HG02588 (cell line): Measurements from ENCODE around the gene POTEI.
"Not testable (repeated sequence)": the region's sequence is repeated elsewhere in the genome, so short reads cannot be mapped to it uniquely, and the experiment has no call there.

Experiments used
- ATAC-seq: cut with Tn5 transposase; IDR thresholded peaks from one replicate; pipeline ENCODE4 v1.9.1; 2021; ENCODE audit warnings: mild to moderate bottlenecking, moderate library complexity; ENCODE audit not compliant: unreplicated experiment

The POTEI gene

GRCh38 chr2:130509228-130509627, at the start of gene POTEI:
TSS of gene POTEI (minus strand) at chr2:130509328. CDS start at chr2:130509235, 93 bp downstream.
- not testable (repeated sequence) for ATAC-seq

GRCh38 chr2:130556441-130556840, 47.3 kb upstream of the POTEI start:
- ATAC-seq = not testable (repeated sequence)

- not testable (repeated sequence) for ATAC-seq
Measured at GRCh38 chr2:130554178-130554577, 45.0 kb upstream of the POTEI start.

DNA sequence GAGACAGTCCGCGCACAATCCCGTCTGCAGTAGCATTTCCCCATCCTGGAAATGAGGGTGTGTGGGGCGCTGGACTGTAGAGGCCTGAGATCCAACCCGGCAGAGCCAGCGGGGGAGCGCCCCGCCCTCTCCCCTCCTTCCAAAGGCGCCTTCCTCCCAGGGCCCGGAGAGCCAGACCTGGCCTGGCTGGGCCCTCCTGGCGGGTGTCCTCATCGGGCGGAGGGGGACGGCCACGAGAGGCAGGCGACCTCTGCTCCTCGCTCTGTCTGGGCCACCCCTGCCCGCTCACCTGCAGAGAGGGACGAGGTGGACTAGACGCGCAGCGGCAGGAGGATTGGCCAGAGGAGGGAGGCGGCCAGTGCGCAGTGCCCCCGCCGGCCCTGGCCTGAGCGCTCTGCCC, 40.3 kb upstream of the POTEI start:
- ATAC-seq = not testable (repeated sequence)

DNA sequence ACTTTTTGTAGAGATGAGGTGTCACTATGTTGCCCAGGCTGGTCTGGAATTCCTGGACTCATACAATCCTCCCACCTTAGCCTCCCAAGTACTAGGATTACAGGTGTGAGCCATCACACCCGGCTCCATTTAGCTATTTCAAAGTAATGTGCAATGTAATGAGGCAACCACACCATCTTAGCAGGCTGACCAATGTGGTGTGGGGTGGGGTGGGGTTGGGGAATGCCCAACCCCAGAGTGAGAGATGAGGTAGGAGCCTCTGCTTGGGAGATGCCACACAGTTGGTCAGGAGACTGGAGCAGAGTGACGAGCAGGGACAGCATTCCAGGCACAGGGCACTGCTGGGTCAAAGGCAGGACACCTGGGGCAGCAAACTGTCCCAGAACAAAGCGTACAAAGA, 39.3 kb upstream of the POTEI start:
- not testable (repeated sequence) for ATAC-seq

GRCh38 chr2:130544978-130545377, 35.9 kb upstream of the POTEI start:
- not testable (repeated sequence) for ATAC-seq

DNA sequence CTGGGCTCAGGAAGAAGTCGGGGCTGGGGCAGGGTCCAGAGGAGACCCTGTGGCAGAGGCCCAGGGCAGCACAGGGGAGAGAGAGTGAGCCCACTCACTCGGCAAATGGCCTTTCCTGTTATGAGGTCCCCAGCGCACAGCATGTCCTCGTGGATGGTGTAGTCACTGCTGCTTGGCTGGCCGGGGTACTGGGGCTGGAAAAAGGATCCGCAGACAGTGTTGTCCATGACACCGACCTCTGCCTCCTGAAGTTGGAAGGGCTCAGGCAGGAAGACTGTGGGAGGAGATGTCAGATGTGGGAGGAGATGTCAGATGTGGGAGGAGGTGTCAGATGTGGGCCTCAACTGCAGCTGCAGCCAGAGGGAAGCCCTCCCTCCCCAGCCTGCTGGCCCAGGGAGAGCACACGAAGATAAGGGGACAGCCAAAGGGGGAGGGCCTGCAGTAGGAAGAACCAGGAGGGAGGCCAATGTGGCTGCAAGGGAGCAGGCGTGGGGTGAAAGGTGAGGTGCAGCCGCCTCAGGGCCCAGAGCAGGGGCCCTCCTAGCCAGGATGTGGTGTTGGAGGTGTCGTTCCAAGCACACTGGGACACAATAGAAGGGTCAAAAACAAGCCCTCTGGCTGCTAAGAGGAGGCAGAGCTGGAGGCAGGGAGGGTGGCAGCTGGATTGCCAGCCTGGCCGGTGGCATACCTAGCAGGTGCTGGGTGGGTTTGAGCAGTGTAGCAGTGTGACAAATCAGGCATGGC, 34.8 kb upstream of the POTEI start:
- ATAC-seq = not testable (repeated sequence)

GRCh38 chr2:130542789-130543188, 33.7 kb upstream of the POTEI start:
- not testable (repeated sequence) for ATAC-seq

- ATAC-seq = not testable (repeated sequence)
Measured at GRCh38 chr2:130538271-130538670, 29.1 kb upstream of the POTEI start.

- ATAC-seq = not testable (repeated sequence)
Measured at GRCh38 chr2:130536654-130537053, 27.5 kb upstream of the POTEI start.

DNA sequence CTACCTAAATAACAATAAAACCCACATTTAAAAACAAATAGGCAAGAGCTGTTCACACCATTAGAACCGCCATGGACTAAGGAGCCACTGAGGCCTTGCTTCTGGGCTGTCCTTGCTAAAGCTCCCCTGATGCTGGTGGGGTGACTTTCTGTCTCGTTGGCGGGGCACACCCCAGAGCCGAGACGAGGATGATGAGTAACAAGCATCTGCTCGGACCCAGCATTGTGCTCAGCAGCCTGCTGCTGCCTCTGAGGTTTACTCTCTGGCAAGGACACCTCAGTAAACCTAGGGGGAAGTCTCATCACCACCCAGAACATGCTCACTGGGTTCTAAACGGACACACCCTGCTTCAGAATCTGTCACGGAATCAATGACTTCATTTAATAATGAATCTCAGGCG, 22.5 kb upstream of the POTEI start:
- peak; percentile 36 for ATAC-seq

DNA sequence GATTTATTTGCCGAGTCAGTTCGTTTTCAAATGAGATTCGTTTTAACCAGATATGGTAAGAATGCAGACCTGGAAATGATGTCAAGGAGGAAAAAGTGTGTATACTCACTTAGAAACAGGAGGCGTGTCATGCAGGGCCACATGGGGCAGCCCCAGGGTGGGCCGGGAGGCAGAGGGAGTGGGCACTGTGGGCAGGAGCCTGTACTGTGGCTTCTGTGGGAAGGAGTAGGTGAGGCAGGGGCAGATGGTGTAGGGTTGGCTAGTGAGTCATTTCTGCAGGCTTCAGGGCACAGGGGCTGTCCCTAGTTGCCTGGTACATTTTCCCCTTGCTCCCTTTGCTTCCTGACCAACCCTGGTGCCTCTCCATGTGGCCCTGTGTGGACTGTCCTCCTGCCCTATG, 22.1 kb upstream of the POTEI start:
- ATAC-seq = peak; percentile 95

DNA sequence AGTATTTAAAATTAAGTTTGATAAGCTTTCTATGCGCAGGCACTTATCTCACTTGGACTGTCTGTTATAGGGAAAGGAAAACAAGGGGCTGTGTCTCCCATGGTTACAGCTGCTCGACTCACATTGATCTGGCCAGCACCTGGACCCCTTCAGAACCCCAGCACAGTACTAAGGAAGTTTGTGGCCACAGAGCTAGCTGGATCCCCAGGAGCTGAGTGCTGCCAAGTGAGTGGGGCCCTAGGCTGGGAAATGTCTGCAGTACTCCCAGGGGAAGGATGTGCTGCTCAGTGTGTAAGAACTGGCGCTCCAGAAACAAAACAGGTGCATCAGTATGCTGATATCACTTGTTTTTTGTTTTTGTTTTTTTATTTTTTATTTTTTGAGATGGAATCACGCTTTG, 21.1 kb upstream of the POTEI start:
- ATAC-seq = not testable (repeated sequence)

DNA sequence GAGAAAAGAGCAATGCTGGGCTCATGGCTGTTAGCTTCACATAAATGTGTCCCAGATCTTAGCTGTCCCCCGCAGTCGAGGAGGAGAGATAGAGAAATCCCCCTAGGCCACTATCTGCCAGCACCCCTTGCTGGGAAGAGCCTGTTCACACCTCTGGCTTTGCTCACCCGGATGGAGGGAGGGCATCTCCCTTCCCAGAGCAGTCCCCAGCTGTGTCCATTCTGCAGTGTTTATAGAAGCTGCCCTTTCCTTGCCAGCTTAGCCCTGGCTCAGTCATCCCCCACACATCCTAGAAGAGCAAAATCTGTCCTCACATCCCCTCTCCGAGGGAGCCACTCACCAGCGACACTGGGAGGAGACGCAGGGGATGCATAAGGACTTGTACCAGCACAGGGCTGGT, 20.4 kb upstream of the POTEI start:
- ATAC-seq = not testable (repeated sequence)

DNA sequence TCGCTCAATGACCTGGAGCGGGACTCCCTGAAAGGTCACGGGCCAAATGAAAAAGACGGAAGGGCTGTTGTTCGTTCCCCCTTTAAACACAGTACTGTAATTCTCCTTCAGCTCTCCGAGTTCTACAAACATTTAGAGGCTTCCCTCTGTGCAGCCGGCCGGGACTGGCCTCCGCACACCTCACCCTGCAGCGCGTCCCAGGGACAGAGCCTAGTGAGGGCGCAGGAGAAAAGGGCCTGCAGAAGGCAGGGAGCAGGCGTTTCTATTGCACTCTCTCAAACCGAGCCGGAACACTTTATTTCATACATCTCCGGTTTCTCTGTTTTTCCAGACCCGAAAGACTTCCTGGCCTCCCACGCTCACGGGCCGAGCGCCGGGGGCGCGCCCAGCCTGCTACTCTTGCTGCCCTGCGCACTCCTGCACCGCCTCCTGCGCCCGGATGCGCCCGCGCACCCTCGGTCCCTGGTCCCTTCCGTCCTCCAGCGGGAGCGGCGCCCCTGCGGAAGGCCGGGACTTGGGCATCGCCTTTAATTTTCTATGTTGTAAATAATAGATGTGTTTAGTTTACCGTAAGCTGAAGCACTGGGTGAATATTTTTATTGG, 18.3 kb upstream of the POTEI start:
- not testable (repeated sequence) for ATAC-seq

DNA sequence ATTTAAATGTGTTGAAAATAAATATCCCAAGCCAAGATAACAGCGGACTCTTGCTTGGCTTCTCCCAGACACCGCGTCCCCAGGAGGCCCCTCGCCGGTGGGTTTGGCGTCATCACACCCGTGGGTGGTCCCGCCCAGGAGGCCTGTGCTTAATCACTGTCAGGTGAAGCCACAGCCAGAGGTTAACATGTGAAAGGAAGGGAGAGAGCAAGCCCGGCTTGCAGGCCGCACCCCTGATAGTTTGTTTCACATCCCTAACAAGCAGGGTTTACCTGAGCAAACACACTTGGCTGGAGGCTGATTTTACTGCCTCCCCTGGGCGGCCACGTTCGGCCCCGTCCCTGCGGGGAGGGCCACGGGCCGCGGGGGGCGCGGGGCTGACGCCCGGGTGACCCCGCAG, 13.3 kb upstream of the POTEI start:
- not testable (repeated sequence) for ATAC-seq

DNA sequence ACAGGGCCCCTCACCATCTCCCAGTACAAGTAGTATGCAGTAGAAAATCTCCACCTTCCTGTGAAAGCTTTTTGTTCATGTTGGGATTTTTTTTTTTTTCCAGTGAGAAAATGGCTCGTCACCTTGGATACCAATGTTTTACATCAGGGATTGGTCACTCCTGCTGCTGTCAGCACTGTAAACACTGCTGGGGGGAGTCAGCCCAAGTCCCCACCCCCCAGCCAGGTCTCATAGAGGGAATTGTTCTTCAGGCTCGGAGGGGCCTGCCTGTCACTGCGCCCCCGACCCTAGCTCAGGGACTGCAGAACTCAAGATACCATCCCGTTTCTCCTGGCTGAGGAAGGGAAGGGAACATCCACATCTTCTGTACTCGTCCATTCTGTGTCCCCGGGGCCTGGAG, 11.9 kb upstream of the POTEI start, which contains the start of gene CFC1B:
Gene CFC1B, plus strand, starts transcription at position 231 of the 400 bp plus-strand sequence. CDS start 263 bp downstream, outside the sequence.
- ATAC-seq = not testable (repeated sequence)

DNA sequence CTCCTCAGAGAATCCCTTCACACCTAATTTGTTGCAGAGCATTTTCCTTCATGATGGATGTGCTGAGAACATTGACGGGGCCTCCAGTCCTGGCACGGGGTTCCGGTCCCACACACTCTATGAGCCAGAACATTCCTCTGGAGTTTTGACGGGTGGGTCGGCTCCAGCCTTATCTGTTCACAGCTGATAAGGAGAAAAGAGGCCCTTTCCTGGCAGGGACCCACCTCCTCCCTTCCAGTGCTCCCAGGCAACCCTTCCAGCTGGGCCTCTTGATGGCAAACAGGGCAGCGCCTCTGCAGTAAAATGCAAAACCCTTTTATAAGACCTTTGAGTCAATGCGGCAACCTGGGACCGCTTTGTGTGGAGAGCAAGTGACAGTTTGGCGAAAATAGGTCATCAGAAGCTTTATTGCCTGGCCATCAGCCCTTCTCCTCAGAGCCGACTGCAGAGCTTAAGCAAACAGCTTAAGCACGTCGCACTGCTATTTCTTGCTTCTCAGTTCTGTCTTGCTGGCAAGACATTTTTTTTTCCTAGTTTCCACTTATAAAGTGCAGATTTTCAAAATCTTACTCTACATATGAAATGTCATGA, 9.5 kb upstream of the POTEI start:
- not testable (repeated sequence) for ATAC-seq

DNA sequence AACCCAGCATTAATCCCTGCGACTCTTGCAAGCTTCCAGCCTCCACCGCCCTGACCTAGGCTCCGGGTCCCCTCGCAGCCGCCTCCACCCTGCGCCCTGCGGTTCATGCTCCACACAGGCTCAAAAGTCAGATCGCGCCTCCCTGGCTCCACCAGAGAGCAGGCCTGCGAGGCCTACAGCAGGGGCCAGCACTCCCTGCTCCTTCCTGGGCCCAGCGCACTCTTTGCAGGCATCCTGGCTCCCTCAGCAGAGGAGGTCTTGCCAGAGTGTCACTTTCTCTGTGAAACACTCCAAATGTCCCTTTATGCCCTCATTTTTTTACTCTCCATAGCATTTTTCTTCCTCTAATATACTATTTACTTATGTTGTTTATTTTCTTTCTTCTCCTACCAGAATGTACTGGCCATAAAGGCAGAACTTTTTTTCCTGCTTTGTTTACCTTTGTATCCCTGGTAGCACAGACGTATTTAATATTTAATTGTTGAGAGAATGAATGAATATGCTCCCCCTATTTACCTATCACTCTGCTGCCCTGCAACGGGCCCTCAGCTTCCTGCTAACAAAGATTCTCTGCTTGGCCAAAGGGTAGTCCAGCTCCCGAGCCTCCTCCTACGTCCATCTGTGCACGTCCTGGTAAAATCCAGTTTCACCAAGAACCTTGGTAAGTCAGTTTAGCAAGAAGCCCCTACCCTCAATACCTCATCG, 2.8 kb upstream of the POTEI start:
- ATAC-seq = not testable (repeated sequence)

- ATAC-seq = not testable (repeated sequence)
Measured at GRCh38 chr2:130510807-130511746, 1.9 kb upstream of the POTEI start.
